Activated CD8-positive, alpha-beta memory T cell treated with anti-CD3 and anti-CD28 coated beads for 48 hours (primary cell): Measurements from ENCODE around the gene RAI1.

Experiments
- DNase-seq, 3 experiments: peaks; one replicate each; pipeline ENCODE4 v3.0.0-alpha.2; 2020; ENCODE audit warnings: low read depth in 2 of 3, low spot score in 2 of 3

Gene RAI1

GRCh38 chr17:17782523-17783115, 101.4 kb downstream of the RAI1 start:
- no peak for DNase-seq

DNA sequence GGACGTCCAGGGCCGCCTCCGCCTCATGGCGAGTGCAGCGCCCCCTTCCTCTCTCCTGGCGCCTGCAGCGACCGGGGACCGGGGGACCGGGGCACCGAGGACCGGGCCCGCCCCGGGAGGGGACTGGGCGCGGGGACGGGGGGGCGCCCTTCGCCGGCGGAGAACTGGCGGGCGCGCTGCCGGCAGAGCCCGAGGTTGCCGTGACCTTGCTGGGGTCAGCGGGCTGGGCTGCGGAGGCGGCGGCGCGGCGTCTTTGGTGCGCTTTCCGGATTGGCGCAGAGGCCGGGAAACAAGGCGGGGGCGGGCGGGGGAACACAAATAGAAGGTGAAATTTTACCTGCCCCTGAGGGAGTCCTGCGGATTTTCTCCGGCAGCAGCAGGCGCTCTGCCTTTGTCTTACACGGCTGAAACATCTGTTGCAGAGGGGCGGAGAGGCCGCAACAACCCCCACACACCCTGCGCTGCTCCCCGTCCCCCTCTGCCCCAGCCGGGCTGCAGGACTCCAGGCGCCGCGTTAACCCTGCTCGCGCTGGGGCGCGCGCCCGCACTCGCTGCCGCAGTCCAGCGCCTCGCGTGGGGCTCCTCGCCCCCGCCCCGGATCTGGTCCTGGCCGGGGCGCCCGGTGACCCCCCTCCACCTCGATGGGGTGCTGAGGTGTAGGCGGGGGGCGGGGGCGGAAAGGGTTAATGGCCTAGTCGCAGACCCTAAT, 102.0 kb downstream of the RAI1 start:
- DNase-seq = peak in 1 of 3 experiments; percentile 20

- DNase-seq = no peak
Measured at GRCh38 chr17:17783825-17784656, 102.8 kb downstream of the RAI1 start.

DNA sequence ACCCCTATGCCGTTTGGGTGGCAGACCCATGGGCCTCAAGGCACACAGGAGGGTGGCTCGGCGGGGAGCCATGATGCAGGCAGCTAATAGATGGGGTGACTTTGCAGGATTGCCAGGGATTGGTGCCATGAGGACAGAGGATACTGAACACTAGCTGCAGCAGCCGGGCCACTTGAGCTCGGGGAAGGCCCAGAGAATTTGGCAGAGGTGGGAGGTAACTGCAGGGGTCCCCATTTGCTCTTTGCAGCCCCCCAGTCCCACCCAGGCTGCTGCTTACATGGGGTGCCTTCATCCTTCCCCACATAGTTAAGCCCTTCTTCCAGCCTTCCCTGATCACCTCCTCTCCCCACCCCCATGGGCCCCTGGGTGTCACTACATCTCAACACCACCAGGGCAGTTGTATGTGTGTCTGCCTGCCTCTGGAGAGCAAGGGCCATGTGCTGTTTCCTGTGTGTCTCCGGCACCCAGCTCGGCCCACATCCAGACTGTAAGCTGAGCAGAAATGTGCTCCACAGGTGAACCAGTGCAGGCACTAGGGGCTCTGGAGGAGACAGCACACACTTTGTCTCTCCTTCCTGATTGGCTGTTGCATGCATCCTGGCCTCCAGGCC, 103.5 kb downstream of the RAI1 start:
- DNase-seq = no peak

DNA sequence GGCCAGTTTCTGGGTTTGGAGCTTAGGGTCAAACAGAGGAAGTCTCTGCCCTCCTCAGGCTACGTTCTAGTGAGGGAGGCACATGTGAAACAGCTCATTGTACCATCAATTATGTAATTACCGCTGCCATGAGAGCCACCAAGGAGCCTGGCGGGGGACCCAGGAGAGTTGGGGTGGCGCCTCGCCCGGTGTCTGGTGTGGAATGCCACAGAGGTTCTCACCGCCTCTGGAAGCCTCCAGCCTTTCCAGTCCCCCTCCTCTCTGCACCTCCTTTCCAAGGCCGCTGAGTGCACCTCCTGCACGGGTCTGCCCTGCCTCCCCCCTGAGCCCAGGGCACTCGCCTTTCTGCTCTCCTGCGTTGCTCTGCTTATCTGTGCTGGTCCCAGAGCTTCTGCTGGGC, 104.1 kb downstream of the RAI1 start:
- no peak for DNase-seq

GRCh38 chr17:17786998-17787397, 105.7 kb downstream of the RAI1 start:
- DNase-seq = no peak

DNA sequence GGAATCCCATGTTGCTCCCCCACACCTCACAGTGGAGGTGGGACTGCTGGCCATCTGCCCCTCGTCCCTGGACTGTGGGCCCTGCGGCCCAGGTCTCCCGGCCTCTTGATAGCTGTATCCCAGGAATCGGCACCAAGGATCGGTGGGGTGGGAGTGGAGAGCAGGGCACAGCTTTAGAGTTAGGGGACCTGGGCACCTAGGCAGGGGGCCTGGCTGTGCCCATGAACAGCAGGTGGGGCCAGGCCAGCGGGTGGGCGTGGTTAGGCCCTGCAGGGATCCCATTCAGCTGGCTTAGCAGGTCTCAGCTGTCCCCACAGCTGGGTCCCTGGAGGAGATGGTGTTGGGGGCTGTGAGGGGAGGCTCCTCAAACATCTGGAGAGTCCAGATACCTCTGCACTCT, 106.3 kb downstream of the RAI1 start:
- DNase-seq = no peak

GRCh38 chr17:17788967-17789366, 107.7 kb downstream of the RAI1 start:
- DNase-seq = no peak

DNA sequence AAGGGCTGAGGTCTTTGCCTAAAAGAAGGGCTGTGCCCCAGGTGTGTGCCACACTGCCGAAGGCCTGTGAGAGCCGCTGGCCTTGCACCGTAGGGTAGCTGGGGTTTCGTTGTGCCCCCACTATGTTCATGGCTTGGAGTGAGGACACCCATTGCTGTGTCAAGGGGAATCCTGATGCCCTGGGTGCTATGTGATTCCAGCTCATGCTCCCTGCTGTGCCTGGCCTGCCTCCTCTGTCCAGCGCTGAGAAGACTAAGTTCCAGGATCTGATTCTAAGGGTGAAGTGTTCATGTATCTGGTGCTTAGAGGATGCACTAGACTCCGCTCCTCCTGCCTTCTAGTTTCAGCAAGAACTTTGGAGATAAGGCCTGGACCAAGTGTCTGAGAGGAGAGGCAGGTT, 108.2 kb downstream of the RAI1 start:
- no peak for DNase-seq

- no peak for DNase-seq
Measured at GRCh38 chr17:17789828-17790636, 108.8 kb downstream of the RAI1 start.

- DNase-seq = no peak
Measured at GRCh38 chr17:17790637-17791464, 109.6 kb downstream of the RAI1 start.

DNA sequence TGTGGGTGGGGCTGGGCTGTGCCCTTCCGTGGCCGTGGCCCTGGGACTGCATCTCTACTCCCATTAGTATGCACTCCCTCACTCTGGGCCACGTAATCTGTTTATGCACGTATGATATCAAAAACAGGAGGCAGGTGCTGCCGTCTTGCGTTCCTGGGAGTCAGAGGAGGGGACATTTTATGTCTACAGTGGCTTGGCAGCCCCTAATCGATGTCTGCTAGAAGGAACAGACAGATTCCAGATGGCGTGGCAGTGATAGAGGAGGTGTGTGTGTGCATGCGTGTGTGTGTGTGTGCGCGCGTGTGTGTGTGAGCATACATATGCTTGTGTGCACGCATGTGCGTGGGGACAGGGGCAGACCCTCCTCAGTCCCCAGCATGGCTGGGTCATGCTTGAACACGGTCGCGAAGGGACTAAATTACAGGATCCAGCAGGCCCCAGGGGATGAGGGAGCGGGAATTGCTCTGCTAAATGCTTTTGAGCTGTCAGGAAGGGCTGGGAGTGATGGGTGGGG, 110.8 kb downstream of the RAI1 start:
- DNase-seq = no peak

- DNase-seq = peak in 1 of 3 experiments; percentile 24
Measured at GRCh38 chr17:17792551-17793377, 111.5 kb downstream of the RAI1 start.

DNA sequence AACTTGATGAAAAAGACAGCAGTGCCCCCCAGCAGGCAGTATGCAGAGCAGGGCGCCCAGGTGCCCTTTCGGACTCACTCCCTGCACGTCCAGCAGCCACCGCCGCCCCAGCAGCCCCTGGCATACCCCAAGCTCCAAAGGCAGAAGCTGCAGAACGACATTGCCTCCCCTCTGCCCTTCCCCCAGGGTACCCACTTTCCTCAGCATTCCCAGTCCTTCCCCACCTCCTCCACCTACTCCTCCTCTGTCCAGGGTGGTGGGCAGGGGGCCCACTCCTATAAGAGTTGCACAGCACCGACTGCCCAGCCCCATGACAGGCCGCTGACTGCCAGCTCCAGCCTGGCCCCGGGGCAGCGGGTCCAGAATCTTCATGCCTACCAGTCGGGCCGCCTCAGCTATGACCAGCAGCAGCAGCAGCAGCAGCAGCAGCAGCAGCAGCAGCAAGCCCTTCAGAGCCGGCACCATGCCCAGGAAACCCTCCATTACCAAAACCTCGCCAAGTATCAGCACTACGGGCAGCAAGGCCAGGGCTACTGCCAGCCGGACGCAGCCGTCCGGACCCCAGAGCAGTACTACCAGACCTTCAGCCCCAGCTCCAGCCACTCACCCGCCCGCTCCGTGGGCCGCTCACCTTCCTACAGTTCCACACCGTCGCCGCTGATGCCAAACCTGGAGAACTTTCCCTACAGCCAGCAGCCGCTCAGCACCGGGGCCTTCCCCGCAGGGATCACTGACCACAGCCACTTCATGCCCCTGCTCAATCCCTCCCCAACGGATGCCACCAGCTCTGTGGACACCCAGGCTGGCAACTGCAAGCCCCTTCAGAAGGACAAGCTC, 112.3 kb downstream of the RAI1 start:
- DNase-seq = no peak

DNA sequence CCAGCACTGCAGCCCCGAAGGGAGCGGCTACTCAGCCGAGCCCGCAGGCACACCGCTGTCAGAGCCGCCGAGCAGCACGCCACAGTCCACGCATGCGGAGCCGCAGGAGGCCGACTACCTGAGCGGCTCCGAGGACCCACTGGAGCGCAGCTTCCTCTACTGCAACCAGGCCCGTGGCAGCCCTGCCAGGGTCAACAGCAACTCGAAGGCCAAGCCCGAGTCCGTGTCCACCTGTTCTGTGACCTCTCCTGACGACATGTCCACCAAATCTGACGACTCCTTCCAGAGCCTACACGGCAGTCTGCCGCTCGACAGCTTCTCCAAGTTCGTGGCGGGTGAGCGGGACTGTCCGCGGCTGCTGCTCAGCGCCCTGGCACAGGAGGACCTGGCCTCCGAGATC, 113.1 kb downstream of the RAI1 start:
- no peak for DNase-seq

GRCh38 chr17:17795296-17795695, 114.0 kb downstream of the RAI1 start:
- no peak for DNase-seq

DNA sequence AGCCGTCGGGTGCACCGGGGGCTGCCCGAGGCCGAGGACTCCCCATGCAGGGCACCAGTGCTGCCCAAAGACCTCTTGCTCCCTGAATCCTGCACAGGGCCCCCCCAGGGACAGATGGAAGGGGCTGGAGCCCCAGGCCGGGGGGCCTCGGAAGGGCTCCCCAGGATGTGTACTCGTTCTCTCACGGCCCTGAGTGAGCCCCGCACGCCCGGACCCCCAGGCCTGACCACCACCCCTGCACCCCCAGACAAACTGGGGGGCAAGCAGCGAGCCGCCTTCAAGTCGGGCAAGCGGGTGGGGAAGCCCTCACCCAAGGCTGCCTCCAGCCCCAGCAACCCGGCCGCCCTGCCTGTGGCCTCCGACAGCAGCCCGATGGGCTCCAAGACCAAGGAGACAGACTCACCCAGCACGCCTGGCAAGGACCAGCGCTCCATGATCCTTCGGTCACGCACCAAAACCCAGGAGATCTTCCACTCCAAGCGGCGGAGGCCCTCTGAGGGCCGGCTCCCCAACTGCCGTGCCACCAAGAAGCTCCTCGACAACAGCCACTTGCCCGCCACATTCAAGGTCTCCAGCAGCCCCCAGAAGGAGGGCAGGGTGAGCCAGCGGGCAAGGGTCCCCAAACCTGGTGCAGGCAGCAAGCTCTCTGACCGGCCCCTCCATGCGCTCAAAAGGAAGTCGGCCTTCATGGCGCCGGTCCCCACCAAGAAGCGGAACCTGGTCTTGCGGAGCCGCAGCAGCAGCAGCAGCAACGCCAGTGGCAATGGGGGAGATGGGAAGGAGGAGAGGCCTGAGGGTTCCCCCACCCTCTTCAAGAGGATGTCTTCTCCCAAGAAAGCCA, 114.9 kb downstream of the RAI1 start:
- DNase-seq = no peak
